Ecto neural progenitor cell (in vitro differentiated cells): ENCODE results near the gene AARS2.
A peak's percentile ranks its signal among the peaks of the same experiment; 100 is the strongest.

Experiments used
- DNase-seq: peaks from one replicate; pipeline ENCODE4 v3.0.0-alpha.2; 2018; ENCODE audit warnings: low spot score

The AARS2 gene

DNA sequence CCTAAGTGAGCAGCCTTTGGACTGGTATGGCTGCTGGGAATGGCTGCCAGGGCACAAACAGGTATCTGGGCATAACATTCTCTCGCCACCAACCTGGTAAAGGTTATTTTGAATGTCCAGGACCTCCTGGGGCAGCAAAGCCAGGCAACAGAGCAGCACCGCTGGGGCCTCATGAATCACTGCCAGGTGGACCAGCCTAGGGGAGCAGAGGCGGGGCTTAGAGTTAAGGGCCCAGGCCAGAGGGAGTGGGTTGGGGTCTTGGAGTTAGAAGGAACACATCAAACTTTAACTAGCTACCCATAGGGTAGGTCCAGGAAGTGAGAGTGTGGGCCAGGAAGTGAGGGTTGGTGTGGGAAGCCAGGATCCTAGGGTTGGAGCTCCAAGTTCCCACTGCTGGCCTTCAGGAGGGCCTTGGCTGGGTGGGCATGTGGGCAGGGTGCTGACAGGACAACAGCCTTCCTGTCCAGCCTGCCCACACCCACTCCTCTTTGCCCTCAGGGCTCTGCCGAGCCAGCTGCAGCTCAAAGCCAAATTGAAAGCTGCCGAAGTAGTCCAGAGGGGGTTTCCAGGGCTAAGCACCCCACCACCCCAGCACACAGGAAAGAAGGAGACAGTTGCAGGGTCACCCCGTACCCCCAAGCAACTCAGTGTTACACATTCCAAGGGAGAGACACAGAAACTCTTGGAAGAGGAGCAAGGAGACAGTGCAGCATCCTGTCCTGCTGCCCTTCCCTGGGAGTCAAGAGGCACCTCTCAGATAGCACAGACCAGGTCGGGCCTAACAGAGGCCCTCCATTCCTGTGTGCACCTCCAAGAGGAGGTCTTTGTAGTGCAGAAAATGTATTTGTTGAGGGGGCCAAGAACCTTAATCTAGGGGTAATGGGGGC, 50.4 kb downstream of the AARS2 start:
- no peak for DNase-seq

DNA sequence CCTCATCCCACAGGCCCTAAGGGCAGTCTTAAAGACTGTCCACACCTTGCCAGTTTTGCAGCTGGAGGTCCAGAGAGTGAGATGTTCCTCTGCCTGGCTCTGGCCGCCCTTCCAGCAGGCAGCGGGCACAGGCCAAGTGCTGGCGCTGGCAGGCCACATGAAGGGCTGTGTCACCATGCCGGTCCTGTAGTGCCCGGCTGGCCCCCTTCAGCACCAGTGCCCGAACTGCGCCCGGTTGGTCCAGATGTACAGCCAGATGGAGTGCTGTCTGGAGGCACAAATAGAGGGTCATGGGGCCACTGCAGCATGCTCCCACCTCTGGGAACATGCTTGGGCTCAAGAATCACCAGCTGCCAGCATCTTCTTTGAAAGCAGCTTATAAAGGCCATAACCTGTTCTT, 51.6 kb downstream of the AARS2 start:
- DNase-seq = no peak

DNA sequence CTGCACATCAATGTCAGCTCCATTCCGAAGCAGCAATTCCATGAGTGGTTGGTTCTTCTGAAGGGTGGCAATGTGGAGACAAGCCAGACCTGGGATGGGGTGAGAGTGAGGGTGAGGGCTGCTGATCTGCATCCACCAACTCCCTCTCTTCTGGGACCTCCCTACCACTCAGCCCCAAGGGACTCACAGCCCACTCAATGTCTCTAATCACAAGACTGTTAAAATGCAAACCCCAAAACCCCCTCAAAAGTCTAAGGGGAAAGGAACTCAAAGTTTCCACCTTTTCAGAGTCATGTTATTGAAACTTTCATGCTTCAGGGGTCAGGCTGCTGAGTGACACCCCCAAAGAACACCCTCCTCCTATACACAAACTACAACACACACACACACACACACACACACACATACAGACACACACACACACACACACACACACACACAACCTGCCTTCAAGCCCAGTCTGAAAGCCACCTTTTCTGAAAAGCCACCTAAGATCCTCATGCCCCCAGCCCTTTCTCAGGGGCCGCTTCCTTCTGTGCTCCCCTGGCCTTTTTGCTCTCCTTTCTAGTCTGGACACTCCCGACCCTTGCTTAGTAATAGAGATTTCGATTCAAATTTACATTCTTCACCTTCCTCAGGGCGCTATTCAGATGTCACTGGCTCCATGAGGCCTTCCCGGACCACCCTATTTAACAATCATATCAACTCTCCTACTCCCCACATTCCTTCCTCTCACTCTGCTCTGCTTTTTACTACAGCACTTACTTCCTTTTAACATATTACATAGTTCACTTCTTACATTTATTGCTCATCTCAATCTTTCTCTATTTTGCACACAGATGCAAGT, 52.5 kb downstream of the AARS2 start:
- no peak for DNase-seq

DNA sequence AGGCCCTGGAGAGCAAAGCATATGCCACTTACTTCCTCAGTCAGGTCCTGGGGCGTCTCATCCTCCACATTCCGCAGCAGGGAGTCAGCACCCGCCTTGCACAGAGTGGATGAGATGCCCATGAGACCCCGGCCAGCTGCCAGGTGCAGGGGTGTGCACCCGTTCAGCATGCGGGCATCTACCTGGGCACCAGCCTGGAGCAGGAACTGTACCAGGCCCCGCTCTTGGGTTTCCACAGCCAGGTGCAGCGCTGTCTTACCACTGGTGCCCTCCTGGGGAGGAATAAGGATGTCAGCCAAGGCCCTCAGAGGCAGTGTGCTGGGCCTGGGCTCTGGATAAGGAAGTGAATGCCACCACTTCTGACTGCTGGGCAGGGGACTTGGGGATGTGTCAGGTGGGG, 53.1 kb downstream of the AARS2 start:
- DNase-seq = no peak

DNA sequence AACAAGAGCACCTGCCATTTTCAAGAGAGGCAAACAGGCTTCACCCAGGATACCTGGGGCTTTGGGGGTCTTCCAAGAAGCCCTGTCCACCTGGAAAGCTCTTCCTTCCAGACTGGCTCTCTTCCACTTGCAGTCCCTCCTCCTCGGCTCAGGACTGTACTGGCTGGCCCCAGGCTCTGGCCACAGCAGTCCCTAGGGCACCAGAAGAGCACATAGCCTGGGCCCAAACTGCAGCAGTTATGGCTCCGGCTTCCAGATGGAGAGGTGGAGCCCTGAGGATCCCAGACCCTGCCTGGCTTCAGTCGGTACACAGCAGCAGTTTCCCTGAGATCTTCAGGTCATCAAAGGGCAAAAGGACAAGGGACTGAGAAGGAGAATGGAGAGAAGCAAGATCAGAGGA, 54.2 kb downstream of the AARS2 start:
- no peak for DNase-seq

DNA sequence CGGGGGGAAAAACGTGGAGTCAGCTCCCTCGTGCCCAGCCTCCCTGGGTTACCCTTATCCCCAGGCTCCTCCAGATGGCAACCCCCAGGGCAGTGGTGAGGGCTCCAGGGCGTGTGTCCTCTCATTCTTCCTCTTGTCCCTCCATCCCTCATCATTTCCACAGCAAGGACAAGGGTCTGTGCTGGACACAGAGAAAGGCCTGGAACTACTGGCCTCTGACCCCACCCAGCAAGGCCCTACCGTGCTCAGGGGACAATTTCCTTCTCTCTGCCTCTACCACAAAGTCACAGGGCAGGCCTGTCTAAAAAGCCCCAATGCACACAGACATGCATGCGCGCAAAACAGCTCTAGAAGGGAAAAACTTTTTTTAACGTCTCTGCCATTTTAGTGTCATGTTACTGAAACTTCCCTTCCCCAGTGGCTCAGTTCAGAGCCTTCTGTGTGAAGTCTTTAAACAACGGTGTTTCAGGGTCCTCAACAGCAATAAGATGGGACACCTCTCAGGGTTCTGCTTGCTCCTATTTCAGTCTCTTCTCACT, 54.8 kb downstream of the AARS2 start:
- DNase-seq = no peak

DNA sequence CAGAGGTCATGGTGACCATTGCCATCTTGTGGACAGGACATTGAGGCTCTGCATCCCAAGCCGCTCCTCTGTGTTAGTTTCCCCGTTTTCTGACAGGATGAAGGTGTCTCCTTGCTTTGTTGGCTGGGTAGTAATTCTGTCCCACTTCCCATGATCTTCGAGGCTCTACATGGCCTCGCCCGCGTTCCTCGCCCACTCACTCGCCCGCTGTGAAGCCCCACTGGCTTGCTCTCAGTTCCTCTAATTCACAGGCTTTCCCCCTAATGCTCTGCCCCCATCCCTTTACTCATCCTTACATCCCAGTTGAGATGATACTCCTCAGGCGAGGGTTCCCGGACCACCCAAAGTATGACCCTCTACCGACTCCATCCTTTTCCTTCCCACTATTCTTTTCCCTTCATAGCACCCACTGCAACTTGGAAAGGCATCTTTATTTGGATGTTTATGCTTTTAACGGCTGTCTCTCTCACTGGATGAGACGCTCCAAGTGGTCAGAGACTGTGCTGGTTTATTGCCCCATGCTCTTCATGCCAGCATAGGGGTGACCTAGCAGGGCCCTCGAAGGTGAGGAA, 55.3 kb downstream of the AARS2 start:
- no peak for DNase-seq

DNA sequence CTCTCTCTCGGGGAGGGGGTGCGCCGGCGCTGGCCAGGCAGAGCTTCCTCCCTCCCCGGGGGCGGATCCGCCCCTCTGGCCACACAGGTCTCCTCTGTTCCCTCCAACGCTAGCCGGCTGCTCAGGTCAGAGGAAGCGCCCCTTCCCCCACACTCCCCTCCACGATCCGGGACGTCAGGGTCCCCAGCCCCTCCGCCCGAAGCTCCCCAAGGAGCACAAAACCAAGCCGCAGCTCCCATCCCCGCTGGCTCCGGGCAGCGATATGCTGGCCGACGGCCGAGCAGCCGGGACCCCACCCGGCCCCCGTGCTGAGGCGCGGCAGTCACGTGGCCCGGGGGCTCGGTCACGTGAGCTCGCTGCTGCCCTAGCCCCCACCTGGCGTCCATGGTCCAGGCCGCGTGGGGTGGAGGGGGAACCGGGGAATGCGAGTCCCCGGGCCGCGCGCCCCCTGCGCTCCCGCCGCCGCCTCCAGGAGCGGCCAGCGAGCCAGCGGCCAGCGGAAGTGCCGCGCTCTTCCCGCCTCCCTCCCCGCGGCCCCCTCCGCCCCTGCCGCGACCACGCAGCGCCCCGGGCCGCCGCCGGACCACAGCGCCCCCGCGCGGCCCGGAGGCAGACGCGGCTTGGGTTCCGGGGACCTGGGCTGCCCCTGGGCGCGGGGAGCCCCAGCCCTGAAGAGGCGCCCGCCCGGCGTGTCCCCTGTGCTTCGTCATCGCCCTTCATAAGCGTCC, 56.0 kb downstream of the AARS2 start, which contains the start of gene SLC35B2:
TSS of gene SLC35B2 (minus strand) at position 504 of the 728 bp plus-strand sequence. CDS start at position 386, 118 bp downstream.
- DNase-seq = peak; percentile 90

DNA sequence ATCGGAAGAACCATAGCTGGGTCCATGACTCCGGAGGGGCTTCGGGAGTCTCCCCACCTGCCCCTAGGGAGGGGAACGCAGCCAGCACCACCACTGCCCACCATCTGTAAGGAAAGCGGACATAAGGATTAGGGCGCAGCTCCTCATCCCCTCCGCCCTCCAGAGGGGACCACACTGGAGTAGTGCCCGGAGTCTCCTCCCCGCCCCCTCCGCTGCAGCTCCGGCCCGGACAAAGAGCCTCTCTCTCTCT, 56.4 kb downstream of the AARS2 start:
- DNase-seq = no peak

DNA sequence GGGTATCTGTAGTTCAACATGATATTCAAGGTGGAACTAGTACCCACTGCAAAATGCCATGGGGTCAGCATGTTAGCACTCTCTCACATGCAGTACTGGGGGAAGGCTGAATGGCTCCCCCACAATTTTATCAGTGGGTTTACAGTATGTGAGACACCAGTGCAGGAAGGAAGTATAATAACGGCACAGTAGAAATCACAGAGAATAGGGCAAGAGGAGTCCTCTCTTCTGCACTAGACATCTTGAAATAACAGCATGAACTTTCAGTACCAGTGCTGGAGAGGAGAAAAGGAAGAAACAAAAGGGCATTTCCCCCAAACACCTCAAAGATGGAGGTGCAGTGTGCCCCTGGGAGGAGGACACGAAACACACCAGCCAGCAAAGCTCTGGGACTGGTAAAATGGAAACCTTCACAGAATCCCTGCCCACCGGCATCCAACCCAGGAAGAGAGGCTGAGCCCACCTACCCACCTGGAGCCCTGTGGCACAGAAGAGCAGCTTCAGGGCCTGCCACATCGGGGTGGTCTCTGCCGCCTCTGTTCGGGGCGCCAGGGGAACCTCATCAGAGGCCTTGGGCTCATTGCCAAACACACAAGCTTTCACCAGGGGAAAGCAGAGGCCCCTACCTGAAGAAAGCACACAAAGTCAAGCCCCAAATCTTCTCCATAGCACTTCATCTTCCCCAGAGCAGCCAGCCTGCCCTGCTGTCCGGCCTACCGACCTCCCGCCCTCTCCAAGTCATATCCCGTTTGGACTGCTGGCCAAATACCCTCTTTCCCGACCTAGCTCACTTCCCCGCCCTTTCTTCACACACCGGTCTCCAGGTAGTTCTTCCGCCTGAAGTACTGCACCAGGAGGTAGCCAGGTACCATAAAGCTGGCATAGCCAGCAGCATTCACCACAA, 57.0 kb downstream of the AARS2 start:
- DNase-seq = no peak

DNA sequence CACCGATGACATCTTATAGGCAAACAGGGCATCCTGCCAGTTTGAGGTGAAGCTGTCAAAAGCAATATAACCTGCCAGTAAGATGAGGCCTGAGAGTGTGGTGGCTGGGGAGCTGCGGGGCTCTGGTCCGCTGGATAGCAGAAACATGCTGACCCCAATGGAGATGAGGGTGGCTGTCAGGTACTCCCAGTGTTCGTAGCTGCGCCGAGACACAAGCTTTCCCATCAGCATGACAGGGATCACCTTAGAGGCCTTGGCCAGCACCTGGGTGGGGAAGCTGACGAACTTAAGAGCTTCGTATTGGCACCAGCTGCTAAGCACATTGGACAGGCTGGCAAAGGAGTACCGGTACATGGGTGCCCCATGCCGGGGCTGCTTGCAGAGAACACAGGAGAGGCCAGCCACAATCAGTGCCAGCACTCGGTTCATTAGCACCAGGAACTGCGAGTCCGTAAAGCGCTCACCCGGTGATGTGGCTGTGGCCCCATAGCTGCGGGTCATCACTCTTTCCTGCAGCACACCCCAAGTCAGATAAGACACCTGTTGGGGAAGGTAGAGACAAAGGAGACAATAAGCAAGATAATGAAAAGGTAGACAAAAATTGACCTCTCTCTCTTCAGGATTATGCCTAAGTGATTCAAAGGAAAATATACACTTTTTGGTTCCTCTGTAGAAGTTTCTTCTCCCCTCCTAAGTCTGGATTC, 57.9 kb downstream of the AARS2 start:
- no peak for DNase-seq

DNA sequence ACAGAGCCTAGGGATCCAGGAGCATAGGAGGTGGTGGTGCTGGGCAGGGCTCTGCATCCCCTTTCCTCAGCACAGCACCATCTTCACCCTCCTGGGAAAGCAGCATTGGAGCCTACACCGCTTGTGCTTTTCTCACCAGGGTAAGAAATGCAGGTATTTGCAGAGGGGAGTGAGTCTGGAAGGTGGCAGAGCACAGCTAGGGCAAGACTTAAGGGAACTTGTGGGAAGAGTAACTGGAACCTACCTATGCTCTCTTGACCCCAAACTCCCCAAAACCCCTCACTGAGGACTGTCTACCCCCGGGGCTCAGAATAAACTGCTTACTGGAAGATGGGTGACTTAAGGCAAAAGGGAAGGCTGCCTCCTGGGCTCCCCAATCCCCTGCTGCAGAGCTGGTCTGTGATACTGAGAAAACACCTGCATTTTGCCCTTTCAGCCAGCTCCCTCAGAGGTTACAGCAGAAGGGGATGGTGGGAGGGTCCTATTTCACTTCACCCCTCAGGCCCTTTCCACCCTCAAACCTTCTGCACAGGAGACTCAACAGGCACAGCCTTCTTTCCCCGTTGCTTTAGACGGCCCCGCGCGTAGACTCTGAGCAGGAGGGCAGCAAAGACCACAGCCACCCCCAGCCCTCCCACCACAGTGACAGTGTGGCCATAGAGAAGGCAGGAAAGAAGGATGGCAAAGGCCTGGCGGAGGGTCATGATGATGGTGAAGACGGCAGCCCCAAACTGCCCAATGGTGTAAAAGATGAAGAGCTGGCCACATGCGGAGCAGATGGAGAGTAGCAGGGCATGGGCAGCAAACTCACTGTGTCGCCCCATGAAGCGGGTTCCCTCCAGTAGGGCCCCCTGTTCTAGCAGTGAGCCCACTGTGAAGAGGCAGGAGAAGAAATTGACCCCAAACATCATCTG, 58.7 kb downstream of the AARS2 start:
- DNase-seq = no peak

DNA sequence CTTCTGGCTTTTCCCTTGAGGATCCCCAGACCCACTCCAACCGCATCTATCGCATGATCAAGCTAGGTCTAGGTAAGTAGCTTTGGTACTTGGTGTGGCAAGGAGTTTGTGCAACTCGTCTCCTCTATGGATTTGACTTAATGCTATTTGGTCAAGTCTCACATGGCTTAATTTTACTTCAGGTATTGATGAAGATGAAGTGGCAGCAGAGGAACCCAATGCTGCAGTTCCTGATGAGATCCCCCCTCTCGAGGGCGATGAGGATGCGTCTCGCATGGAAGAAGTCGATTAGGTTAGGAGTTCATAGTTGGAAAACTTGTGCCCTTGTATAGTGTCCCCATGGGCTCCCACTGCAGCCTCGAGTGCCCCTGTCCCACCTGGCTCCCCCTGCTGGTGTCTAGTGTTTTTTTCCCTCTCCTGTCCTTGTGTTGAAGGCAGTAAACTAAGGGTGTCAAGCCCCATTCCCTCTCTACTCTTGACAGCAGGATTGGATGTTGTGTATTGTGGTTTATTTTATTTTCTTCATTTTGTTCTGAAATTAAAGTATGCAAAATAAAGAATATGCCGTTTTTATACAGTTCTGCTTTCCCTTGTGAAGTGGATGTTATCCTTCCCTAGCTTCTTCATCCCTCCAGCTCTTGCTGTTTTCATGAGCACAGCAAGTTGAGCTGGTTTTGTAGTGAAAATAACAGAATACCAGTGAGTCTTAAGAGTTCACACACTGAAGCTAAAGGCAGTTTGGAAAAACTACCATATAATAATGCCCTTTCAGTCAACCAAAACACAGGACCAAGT, 59.6 kb downstream of the AARS2 start:
- DNase-seq = no peak

DNA sequence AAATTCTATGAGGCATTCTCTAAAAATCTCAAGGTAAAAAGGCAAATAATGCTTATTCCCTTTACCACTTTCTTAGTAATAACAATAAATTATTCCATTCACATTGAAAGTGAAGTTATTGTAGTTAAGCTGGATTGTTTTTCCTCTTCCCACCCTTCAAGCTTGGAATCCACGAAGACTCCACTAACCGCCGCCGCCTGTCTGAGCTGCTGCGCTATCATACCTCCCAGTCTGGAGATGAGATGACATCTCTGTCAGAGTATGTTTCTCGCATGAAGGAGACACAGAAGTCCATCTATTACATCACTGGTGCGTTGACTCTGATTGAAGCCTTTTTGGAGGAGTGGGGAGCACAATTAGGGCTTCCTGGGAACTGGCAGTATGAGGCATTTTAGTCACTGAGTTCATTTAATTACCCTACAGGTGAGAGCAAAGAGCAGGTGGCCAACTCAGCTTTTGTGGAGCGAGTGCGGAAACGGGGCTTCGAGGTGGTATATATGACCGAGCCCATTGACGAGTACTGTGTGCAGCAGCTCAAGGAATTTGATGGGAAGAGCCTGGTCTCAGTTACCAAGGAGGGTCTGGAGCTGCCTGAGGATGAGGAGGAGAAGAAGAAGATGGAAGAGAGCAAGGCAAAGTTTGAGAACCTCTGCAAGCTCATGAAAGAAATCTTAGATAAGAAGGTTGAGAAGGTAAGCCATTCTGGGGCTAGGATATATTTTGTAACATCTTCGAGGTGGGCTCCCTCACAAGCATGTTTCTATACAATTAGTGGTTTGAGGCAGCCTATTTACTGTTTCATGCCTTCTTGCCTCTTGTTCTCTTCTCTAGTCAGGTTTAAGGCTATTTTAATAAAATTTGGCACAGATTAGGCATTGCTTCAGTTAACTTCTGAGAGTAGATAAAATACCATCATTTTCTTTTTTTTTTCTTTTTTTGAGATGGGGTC, 61.3 kb downstream of the AARS2 start:
- DNase-seq = no peak

DNA sequence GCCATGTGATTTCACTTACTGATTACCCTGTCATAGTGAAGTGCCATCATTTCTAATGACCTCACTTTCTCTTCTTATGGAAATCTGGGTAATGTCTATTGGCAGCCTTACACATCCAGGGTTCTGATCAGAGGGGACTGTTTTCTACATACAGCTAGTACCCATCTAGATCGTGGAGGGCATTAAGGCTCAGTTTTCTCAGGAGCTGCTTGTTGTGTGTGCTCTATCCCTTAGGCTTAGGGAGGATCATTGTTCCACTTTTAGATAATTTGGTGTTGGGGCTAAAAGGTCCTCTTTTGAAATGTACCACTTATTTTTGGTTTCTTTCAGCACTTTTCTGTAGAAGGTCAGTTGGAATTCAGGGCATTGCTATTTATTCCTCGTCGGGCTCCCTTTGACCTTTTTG, 62.4 kb downstream of the AARS2 start:
- no peak for DNase-seq

DNA sequence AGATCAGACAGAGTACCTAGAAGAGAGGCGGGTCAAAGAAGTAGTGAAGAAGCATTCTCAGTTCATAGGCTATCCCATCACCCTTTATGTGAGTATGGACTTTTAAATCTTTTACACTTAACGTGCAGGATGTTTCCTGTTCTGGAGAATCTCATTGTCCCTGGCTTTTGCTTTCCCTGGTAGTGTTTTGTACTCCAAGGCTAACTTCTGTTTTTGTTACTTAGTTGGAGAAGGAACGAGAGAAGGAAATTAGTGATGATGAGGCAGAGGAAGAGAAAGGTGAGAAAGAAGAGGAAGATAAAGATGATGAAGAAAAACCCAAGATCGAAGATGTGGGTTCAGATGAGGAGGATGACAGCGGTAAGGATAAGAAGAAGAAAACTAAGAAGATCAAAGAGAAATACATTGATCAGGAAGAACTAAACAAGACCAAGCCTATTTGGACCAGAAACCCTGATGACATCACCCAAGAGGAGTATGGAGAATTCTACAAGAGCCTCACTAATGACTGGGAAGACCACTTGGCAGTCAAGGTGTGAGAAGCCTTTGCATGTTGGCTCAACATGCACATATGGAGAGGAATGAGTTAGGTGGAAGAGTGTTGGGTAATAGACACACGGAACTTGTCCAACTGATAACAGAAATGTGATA, 63.0 kb downstream of the AARS2 start:
- DNase-seq = no peak
